ENCODE measurements around the gene PHF10. TPM values are rescaled to one million over a fixed set of nuclear protein-coding genes. Genes with fewer than 3 reads are reported as not detected.
A peak's percentile ranks its signal among the peaks of the same experiment; 100 is the strongest.
"Not testable (repeated sequence)": the region's sequence is repeated elsewhere in the genome, so short reads cannot be mapped to it uniquely, and the experiment has no call there.

Gene PHF10
- total RNA-seq, 3 donors from 2014 or later: 49.6 to 58.7 (median 53.8) TPM

DNA sequence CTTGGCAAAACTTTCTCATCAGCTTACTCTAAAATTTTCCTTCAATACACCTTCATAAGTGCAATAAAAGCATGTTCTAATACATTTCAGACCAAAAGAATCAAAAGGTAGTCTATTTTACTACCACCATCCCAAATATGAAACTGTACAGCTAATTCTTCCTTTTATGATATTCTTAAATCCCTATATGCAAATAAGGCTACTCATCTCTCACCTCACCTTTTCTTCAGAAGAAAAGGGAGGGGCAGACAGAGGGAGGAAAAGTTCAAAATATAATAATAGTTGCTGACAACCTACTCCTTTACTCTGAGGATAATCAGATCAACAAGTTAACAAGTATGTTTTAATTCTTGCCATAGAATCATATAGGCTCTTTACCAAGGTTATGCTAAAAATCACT, 15.0 kb downstream of the PHF10 start:
- no peaks in the 10 kb centered on the region for H3K27me3 Mint-ChIP-seq (ENCODE audit: low read depth)
- H3K36me3 Mint-ChIP-seq (ENCODE audit: insufficient read depth): peaks cover 20% of the 10 kb centered on the region
- H3K9me3 Mint-ChIP-seq: no peaks in the 10 kb centered on the region
- DNase-seq (no peak), ATAC-seq (peak; percentile 35 to 53)
- no peak overlapping the region for H3K4me3 Mint-ChIP-seq
- peaks cover 37% of the 10 kb centered on the region for H3K4me1 Mint-ChIP-seq (ENCODE audit: low read depth)

- ATAC-seq: no peak
- Mint-ChIP-seq H3K27me3 (ENCODE audit: low read depth) (no peaks in the 10 kb centered on the region), H3K4me3 (no peak overlapping the region), H3K9me3 (no peaks in the 10 kb centered on the region), H3K36me3 (ENCODE audit: insufficient read depth) (peaks cover 20% of the 10 kb centered on the region), H3K4me1 (ENCODE audit: low read depth) (peaks cover 45% of the 10 kb centered on the region)
- DNase-seq: no peak
Observed at GRCh38 chr6:169707772-169708171, 16.5 kb downstream of the PHF10 start.

GRCh38 chr6:169702840-169703246, 21.5 kb downstream of the PHF10 start:
- DNase-seq (peak; percentile 18), ATAC-seq (peak; percentile 7 to 9)
- peaks cover 10% of the 10 kb centered on the region for H3K36me3 Mint-ChIP-seq (ENCODE audit: insufficient read depth)
- peaks cover 47% of the 10 kb centered on the region for H3K4me1 Mint-ChIP-seq (ENCODE audit: low read depth)
- H3K27me3 Mint-ChIP-seq (ENCODE audit: low read depth): no peaks in the 10 kb centered on the region
- H3K4me3 Mint-ChIP-seq: peak overlapping the region; percentile 87
- H3K9me3 Mint-ChIP-seq: no peaks in the 10 kb centered on the region

DNA sequence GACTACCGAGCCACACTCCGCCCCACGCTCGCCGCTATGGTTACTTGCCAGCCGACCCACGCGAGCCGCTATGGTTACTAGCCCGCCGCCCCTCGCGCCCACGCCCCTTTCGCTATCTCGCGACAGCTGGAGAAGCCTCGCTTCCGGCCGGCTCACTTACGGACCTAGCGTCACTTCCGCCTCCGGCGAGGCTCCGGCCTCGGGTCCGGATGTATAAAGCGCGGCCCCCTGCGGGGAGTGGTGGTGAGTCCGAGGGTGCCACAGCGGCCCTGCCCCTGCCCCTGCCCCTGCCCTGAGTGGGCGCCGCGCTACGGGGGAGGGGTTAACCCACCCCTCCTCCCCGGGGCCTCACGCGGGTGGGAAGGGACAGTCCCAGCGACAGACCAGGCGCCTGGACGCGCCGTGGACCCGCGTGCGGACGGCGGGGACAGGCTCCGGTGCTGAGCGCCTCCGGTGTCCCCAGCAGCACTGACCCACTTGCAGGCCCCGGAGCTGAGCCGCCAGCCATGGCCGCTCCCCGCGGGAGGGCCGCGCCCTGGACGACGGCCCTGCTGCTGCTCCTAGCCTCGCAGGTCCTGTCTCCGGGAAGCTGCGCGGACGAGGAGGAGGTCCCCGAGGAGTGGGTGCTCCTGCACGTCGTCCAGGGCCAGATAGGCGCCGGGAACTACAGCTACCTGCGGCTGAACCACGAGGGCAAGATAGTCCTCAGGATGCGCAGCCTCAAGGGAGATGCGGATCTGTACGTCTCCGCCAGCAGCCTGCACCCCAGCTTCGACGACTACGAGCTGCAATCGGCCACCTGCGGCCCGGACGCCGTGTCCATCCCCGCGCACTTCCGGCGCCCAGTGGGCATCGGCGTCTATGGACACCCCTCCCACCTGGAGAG, 22.1 kb downstream of the PHF10 start, which contains the start of the genes C6orf120 and WDR27:
TSS of gene C6orf120 (plus strand) at position 173 of the 886 bp plus-strand sequence. CDS start at position 507, 334 bp downstream.
TSS of gene WDR27 (minus strand) at position 76 of the 886 bp plus-strand sequence. CDS start 13,024 bp downstream, outside the sequence.
- peak; percentile 92 to 93 for ATAC-seq
- Mint-ChIP-seq H3K4me3 (peak within 1 kb of the TSS; percentile 87), H3K27me3 (ENCODE audit: low read depth) (no peaks in the 10 kb centered on the region), H3K4me1 (ENCODE audit: low read depth) (peaks cover 43% of the 10 kb centered on the region), H3K36me3 (ENCODE audit: insufficient read depth) (peaks cover 10% of the 10 kb centered on the region), H3K9me3 (no peaks in the 10 kb centered on the region)
- DNase-seq: peak; percentile 99

DNA sequence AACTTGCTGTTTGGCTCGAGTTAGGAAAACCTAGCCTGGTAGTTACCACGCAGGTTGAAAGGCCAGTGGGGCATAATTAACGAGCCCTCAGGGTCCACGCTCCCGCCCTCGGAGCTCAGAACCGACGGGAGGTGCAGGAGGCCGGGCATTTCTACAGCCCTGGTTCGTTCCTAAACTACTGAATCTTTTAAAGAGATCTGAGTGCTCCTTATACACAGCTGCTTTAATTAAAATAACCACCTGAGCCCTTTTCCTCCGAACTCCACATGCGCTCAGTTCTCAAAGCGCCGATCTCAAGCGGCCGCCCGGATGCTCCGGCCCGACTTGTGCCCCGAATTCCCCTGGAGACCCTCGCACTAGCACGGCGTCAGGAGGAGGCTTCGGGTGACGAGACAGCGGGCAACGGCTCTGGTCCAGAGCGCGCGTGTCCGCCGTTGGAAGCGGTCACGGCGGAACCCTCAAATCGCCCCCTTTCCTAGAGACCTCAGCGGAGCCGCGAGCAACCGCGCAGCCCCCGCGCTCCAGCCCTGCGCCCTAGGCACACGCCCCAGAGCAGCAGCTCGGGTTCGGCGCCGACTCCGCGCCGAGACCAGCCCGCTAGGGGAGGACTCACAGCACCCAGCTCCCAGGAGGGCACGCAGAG, 22.9 kb downstream of the PHF10 start:
- DNase-seq: no peak
- ATAC-seq: peak; percentile 1 to 3
- Mint-ChIP-seq H3K4me3 (peak overlapping the region; percentile 87), H3K27me3 (ENCODE audit: low read depth) (no peaks in the 10 kb centered on the region), H3K9me3 (no peaks in the 10 kb centered on the region), H3K36me3 (ENCODE audit: insufficient read depth) (peaks cover 10% of the 10 kb centered on the region), H3K4me1 (ENCODE audit: low read depth) (peaks cover 43% of the 10 kb centered on the region)

DNA sequence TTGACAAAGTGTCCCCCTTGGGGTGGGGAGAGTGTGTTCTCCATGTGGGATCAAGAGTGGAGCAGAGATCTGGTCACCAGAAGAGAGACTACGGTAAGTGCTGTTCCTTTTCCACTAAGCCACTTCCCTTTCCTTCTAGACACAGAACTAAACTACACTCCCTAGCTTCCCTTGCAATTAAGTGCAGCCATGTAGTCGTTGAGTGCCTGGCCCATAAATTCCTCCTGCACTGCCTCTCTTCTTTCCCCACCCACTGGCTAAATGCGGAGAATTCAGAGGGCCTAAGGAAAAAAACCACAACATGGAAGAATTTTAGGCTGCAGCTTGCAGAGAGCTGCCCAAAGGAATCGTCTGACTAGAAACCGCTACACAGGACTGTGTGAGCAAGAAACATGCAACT, 24.0 kb downstream of the PHF10 start:
- peaks cover 11% of the 10 kb centered on the region for H3K36me3 Mint-ChIP-seq (ENCODE audit: insufficient read depth)
- H3K4me3 Mint-ChIP-seq: peak overlapping the region; percentile 87
- no peaks in the 10 kb centered on the region for H3K27me3 Mint-ChIP-seq (ENCODE audit: low read depth)
- ATAC-seq (no peak), DNase-seq (no peak)
- H3K9me3 Mint-ChIP-seq: no peaks in the 10 kb centered on the region
- H3K4me1 Mint-ChIP-seq (ENCODE audit: low read depth): peaks cover 34% of the 10 kb centered on the region

GRCh38 chr6:169697115-169697514, 27.2 kb downstream of the PHF10 start:
- DNase-seq; H3K27me3 Mint-ChIP-seq (ENCODE audit: low read depth); ATAC-seq; H3K4me3 Mint-ChIP-seq; H3K9me3 Mint-ChIP-seq: not testable (repeated sequence)
- H3K36me3 Mint-ChIP-seq (ENCODE audit: insufficient read depth): peaks cover 12% of the 10 kb centered on the region
- H3K4me1 Mint-ChIP-seq (ENCODE audit: low read depth): peaks cover 15% of the 10 kb centered on the region

DNA sequence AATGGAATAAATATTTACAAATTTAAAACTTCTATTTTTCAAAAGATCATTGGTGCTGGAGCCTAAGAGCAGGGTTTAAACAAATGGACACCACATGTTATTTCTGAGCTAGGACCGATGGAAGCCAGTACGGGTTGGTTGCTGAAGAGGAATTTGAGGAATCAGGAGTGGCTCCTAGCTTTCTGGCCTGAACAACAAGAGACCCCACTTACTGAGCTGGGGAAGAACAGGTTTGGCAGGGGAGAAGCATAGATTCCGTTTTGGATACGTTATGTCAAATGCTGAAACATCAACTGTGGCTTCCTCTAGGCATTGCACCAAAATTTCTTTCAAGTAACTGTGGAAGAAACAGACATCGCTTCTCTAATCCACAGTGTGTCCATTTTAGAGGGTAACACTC, 29.2 kb downstream of the PHF10 start:
- Mint-ChIP-seq H3K4me1 (ENCODE audit: low read depth) (peaks cover 9% of the 10 kb centered on the region), H3K27me3 (ENCODE audit: low read depth) (no peaks in the 10 kb centered on the region), H3K9me3 (peaks cover 11% of the 10 kb centered on the region), H3K36me3 (ENCODE audit: insufficient read depth) (peaks cover 19% of the 10 kb centered on the region), H3K4me3 (no peak overlapping the region)
- no peak for DNase-seq
- ATAC-seq: no peak

DNA sequence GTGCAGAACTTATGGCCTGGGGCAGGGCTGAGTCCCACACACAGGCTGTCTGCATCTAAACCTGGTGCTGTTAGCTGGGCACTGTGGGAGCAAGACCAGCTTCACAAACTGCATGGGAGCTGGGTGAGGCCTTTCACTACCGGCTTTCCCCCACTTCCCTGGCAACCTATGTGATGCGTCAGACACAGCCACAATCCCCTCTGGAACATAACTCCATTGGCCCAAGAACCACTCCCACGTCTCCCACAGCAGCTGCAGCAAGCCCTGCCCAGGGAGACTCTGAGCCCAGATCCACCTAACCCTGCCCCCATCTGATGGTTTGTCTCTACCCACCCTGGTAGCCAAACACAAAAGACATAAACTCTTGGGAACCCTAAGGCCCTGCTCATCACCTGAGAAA, 31.8 kb downstream of the PHF10 start:
- peaks cover 26% of the 10 kb centered on the region for H3K36me3 Mint-ChIP-seq (ENCODE audit: insufficient read depth)
- H3K27me3 Mint-ChIP-seq (ENCODE audit: low read depth): no peaks in the 10 kb centered on the region
- no peaks in the 10 kb centered on the region for H3K4me1 Mint-ChIP-seq (ENCODE audit: low read depth)
- ATAC-seq: no peak
- no peak overlapping the region for H3K4me3 Mint-ChIP-seq
- H3K9me3 Mint-ChIP-seq: peaks cover 11% of the 10 kb centered on the region
- DNase-seq: no peak

GRCh38 chr6:169691260-169691659, 33.0 kb downstream of the PHF10 start:
- peaks cover 20% of the 10 kb centered on the region for H3K9me3 Mint-ChIP-seq
- H3K4me1 Mint-ChIP-seq (ENCODE audit: low read depth): no peaks in the 10 kb centered on the region
- ATAC-seq: no peak
- H3K36me3 Mint-ChIP-seq (ENCODE audit: insufficient read depth): peaks cover 36% of the 10 kb centered on the region
- DNase-seq: no peak
- no peaks in the 10 kb centered on the region for H3K27me3 Mint-ChIP-seq (ENCODE audit: low read depth)
- H3K4me3 Mint-ChIP-seq: no peak overlapping the region

DNA sequence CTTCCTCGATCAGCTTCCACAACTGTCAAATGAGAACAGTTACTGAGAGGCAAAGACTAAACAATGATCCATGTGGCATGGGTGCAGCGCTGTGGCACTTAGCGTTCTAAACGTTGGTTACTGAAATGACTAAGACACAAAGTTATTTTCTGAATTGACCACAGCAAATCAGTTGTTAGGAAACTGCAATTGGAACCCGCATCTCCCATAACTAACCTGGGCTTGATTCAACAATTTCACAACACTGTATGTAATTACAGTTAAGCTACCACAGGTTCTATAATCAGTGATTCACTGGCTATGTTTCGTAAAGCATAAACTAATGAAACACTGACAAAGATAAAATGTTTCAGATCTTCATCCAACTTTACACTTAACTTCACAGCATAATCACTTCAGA, 35.0 kb downstream of the PHF10 start:
- no peaks in the 10 kb centered on the region for H3K27me3 Mint-ChIP-seq (ENCODE audit: low read depth)
- H3K4me1 Mint-ChIP-seq (ENCODE audit: low read depth): no peaks in the 10 kb centered on the region
- H3K4me3 Mint-ChIP-seq: no peak overlapping the region
- ATAC-seq (no peak), DNase-seq (no peak)
- H3K36me3 Mint-ChIP-seq (ENCODE audit: insufficient read depth): peaks cover 45% of the 10 kb centered on the region
- peaks cover 35% of the 10 kb centered on the region for H3K9me3 Mint-ChIP-seq

- Mint-ChIP-seq H3K4me1 (ENCODE audit: low read depth) (no peaks in the 10 kb centered on the region), H3K36me3 (ENCODE audit: insufficient read depth) (peaks cover 51% of the 10 kb centered on the region), H3K9me3 (peaks cover 24% of the 10 kb centered on the region), H3K27me3 (ENCODE audit: low read depth) (no peaks in the 10 kb centered on the region), H3K4me3 (no peak overlapping the region)
- ATAC-seq (no peak), DNase-seq (no peak)
Observed at GRCh38 chr6:169685860-169686259, 38.4 kb downstream of the PHF10 start.

DNA sequence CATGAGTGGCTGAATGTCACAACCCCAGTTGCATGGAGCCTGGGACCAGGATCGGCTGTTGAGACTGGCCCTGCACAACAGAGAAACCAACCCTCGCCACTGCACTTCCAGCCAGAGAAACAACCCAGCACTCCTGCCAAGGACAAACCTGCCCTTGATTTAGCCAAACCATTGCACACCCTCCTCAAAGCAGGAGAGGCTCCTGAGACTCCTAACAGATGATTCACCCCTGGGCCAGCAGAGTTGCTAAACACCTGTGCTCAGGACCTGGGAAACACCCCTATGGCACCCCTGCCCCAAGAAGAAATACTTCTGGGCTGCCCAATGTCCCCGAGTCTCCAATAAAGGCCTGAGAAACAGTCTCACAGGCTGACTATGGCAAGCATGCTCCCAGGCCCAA, 40.2 kb downstream of the PHF10 start:
- DNase-seq: no peak
- Mint-ChIP-seq H3K9me3 (peaks cover 24% of the 10 kb centered on the region), H3K4me3 (no peak overlapping the region), H3K36me3 (ENCODE audit: insufficient read depth) (peaks cover 57% of the 10 kb centered on the region), H3K27me3 (ENCODE audit: low read depth) (no peaks in the 10 kb centered on the region), H3K4me1 (ENCODE audit: low read depth) (no peaks in the 10 kb centered on the region)
- ATAC-seq: no peak

DNA sequence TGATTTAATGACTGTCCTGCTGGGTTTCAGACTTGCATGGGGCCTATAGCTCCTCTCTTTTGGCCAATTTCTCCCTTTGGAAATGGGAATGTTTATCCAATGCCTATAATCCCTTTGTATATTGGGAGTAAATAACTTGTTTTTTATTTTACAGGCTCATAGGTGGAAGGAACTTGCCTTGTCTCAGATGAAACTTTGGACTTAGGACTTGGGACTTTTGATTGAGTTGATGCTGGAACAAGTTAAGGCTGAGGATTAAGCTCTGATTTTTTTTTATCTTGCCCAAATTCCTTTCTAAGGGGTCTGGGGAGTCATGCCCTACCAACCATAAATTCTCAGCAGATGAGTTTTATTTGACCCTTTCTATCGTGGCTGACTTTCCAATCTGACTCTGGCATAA, 46.0 kb downstream of the PHF10 start:
- DNase-seq (no peak), ATAC-seq (no peak)
- no peaks in the 10 kb centered on the region for H3K4me1 Mint-ChIP-seq (ENCODE audit: low read depth)
- no peak overlapping the region for H3K4me3 Mint-ChIP-seq
- no peaks in the 10 kb centered on the region for H3K27me3 Mint-ChIP-seq (ENCODE audit: low read depth)
- H3K36me3 Mint-ChIP-seq (ENCODE audit: insufficient read depth): peaks cover 46% of the 10 kb centered on the region
- H3K9me3 Mint-ChIP-seq: no peaks in the 10 kb centered on the region

DNA sequence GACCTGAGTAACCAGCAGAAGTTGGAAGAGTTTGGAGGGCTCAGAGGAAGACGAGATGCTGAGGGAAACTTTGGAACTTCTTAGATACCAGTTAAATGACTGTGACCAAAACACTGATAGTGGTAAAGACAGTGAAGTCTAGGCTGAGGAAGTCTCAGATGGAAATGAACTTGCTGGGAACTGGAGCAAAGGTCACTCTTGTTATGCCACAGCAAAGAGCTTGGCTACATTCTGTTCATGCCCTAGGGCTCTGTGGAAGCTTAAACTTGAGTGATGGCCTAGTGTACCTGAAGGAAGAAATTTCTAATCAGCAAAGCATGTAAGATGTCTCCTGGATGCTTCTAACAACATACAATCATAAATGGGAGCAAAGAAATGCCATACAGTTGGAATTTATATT, 47.2 kb downstream of the PHF10 start:
- Mint-ChIP-seq H3K4me1 (ENCODE audit: low read depth) (no peaks in the 10 kb centered on the region), H3K9me3 (no peaks in the 10 kb centered on the region), H3K36me3 (ENCODE audit: insufficient read depth) (peaks cover 41% of the 10 kb centered on the region), H3K4me3 (no peak overlapping the region), H3K27me3 (ENCODE audit: low read depth) (no peaks in the 10 kb centered on the region)
- DNase-seq: no peak
- no peak for ATAC-seq

All from activated T-cell treated with anti-CD3 and anti-CD28 coated beads, Interleukin-2, amount 50 U/mL, for 4 hours (primary cell).